NT2/D1 (cell line): Measurements from ENCODE around the gene ZNF283.

ENCODE experiments used
- SUZ12 ChIP-seq: IDR thresholded peaks from 2 replicates; pipeline ENCODE4 v1.6.1; 2011; ENCODE audit not compliant: insufficient read length, insufficient read depth; ENCODE audit errors: extremely low read depth
- YY1 ChIP-seq: IDR thresholded peaks from 2 replicates; pipeline ENCODE4 v1.6.1; 2011; ENCODE audit not compliant: insufficient read length, insufficient read depth

DNA sequence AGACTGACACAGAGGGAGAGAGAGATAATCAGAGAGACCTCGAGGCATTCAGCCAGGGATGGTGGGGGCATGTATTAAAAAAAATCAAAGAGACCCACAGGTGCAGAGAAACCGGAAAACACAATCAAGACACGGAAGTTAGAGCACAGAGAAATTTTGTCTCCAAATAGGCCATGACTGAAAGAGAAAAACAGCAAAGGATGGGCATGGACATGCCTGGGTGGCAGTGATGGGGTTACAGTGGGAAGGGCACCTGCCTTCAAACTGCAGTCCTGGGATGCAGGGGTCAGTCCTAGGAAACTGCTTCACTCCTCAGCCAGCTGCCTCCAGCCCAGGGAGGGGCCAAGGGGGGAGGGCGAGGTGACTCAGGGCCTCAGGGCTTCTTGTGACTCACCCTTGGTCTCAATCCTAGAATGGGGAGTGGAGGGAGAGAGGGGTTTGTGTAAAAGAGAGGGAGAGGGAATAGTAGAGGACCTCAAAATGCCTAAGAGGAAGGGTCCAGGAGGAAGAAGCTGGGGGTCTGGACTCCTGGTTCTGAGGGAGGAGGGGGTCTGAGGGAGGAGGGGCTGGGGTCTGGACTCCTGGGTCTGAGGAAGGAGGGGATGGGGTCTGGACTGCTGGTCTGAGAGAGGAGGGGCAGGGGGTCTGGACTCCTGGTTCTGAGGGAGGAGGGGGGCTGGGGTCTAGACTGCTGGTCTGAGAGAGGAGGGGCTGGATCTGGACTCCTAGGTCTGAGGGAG, 42.7 kb upstream of the ZNF283 start:
- TF ChIP-seq YY1: no peak
- TF ChIP-seq SUZ12: no peak
